Loucy (cell line): Measurements from ENCODE around the gene CEMIP2.

ENCODE experiments used
- H2AFZ ChIP-seq: fragments of 200-600 bp; sonication (generic); 2 replicates; pipeline ENCODE4 v1.6.0; 2016; ENCODE audit warnings: antibody characterized with exemption, mild to moderate bottlenecking, low read length, moderate library complexity
- H3F3A ChIP-seq: fragments of 200-600 bp; 2 replicates; pipeline ENCODE4 v1.6.0; 2016; ENCODE audit warnings: antibody characterized with exemption, low read depth, mild to moderate bottlenecking
- H3K27me3 ChIP-seq: fragments of 200-600 bp; sonication (generic); 2 replicates; pipeline ENCODE4 v1.6.1; 2014; ENCODE audit warnings: low read length, mild to moderate bottlenecking; ENCODE audit not compliant: insufficient read depth, poor library complexity, severe bottlenecking
- H3K36me3 ChIP-seq: fragments of 200-600 bp; sonication (generic); 2 replicates; pipeline ENCODE4 v1.6.1; 2016; ENCODE audit warnings: low read length; ENCODE audit not compliant: insufficient read depth
- H3K4me1 ChIP-seq: fragments of 200-600 bp; sonication (generic); 2 replicates; pipeline ENCODE4 v1.5.1; 2014; ENCODE audit warnings: low read length, mild to moderate bottlenecking; ENCODE audit not compliant: insufficient read depth, poor library complexity, severe bottlenecking
- H3K4me2 ChIP-seq: fragments of 200-600 bp; sonication (generic); 2 replicates; pipeline ENCODE4 v1.6.0; 2014; ENCODE audit warnings: antibody characterized with exemption, low read length, low read depth, mild to moderate bottlenecking; ENCODE audit not compliant: poor library complexity, severe bottlenecking
- H3K4me3 ChIP-seq: fragments of 200-600 bp; sonication (generic); 2 replicates; pipeline ENCODE4 v1.5.1; 2014; ENCODE audit warnings: low read length, mild to moderate bottlenecking, mixed read lengths; ENCODE audit not compliant: poor library complexity, severe bottlenecking
- H3K79me2 ChIP-seq: fragments of 200-600 bp; sonication (generic); 2 replicates; pipeline ENCODE4 v1.6.1; 2014; ENCODE audit warnings: low read length; ENCODE audit not compliant: insufficient read depth
- H3K9ac ChIP-seq: fragments of 200-600 bp; sonication (generic); 2 replicates; pipeline ENCODE4 v1.6.0; 2014; ENCODE audit warnings: mild to moderate bottlenecking, low read depth, low read length, moderate library complexity; ENCODE audit not compliant: poor library complexity, severe bottlenecking
- H3K9me2 ChIP-seq: fragments of 200-600 bp; sonication (generic); replicated peaks from 2 replicates; pipeline ENCODE4 v1.6.1; 2016; ENCODE audit warnings: low read depth, low read length, mixed read lengths
- H3K9me3 ChIP-seq: fragments of 200-600 bp; sonication (generic); 2 replicates; pipeline ENCODE4 v1.6.1; 2014; ENCODE audit warnings: mild to moderate bottlenecking, antibody characterized with exemption, low read length, low read depth; ENCODE audit not compliant: insufficient read depth
- H4K20me1 ChIP-seq: fragments of 200-600 bp; sonication (generic); 2 replicates; pipeline ENCODE4 v1.6.0; 2014; ENCODE audit warnings: antibody characterized with exemption, low read length, mild to moderate bottlenecking; ENCODE audit not compliant: insufficient read depth, poor library complexity, severe bottlenecking
- CTCF ChIP-seq: fragments of 200-600 bp; sonication (generic); conservative IDR thresholded peaks from 2 replicates; pipeline ENCODE4 v1.5.1; 2014; ENCODE audit warnings: mild to moderate bottlenecking, antibody characterized with exemption, low read length
- EZH2phosphoT487 ChIP-seq: fragments of 200-600 bp; IDR thresholded peaks from 2 replicates; pipeline ENCODE4 v1.6.1; 2018; ENCODE audit warnings: antibody characterized with exemption, mild to moderate bottlenecking, moderate library complexity, borderline replicate concordance

CEMIP2 gene

GRCh38 chr9:71670121-71670520 lies 98.2 kb downstream of the CEMIP2 start:
- H3K4me1 ChIP-seq, result no peaks in the 10 kb centered on the region
- H4K20me1 ChIP-seq, result no peaks in the 10 kb centered on the region
- H3K4me3 ChIP-seq, result no peak overlapping the region
- H3K36me3 ChIP-seq, result no peaks in the 10 kb centered on the region
- no peaks in the 10 kb centered on the region for H3K9me2 ChIP-seq
- no peaks in the 10 kb centered on the region for H3K9me3 ChIP-seq
- H3K9ac ChIP-seq, result no peak overlapping the region
- no peak overlapping the region for H2AFZ ChIP-seq
- H3F3A ChIP-seq, result no peaks in the 10 kb centered on the region
- no peaks in the 10 kb centered on the region for H3K79me2 ChIP-seq
- H3K4me2 ChIP-seq, result no peak overlapping the region
- no peaks in the 10 kb centered on the region for H3K27me3 ChIP-seq
- TF ChIP-seq CTCF (no peak), EZH2phosphoT487 (no peak)

- H3K9ac ChIP-seq, result no peak overlapping the region
- no peak for TF ChIP-seq EZH2phosphoT487
- TF ChIP-seq CTCF, result no peak
- H4K20me1 ChIP-seq, result no peaks in the 10 kb centered on the region
- H2AFZ ChIP-seq, result no peak overlapping the region
- no peak overlapping the region for H3K4me3 ChIP-seq
- no peaks in the 10 kb centered on the region for H3K36me3 ChIP-seq
- H3K9me2 ChIP-seq, result no peaks in the 10 kb centered on the region
- no peaks in the 10 kb centered on the region for H3F3A ChIP-seq
- no peaks in the 10 kb centered on the region for H3K79me2 ChIP-seq
- H3K4me2 ChIP-seq, result no peak overlapping the region
- H3K27me3 ChIP-seq, result no peaks in the 10 kb centered on the region
- H3K4me1 ChIP-seq, result no peaks in the 10 kb centered on the region
- no peaks in the 10 kb centered on the region for H3K9me3 ChIP-seq
Observed at GRCh38 chr9:71669284-71669995, 98.9 kb downstream of the CEMIP2 start.

GRCh38 chr9:71668717-71669116 lies 99.6 kb downstream of the CEMIP2 start:
- H4K20me1 ChIP-seq, result no peaks in the 10 kb centered on the region
- no peaks in the 10 kb centered on the region for H3K27me3 ChIP-seq
- H3K79me2 ChIP-seq, result no peaks in the 10 kb centered on the region
- H3K36me3 ChIP-seq, result no peaks in the 10 kb centered on the region
- H3F3A ChIP-seq, result no peaks in the 10 kb centered on the region
- H2AFZ ChIP-seq, result no peak overlapping the region
- H3K4me2 ChIP-seq, result no peak overlapping the region
- TF ChIP-seq EZH2phosphoT487 (no peak), CTCF (no peak)
- no peaks in the 10 kb centered on the region for H3K4me1 ChIP-seq
- no peaks in the 10 kb centered on the region for H3K9me2 ChIP-seq
- H3K9me3 ChIP-seq, result no peaks in the 10 kb centered on the region
- H3K9ac ChIP-seq, result no peak overlapping the region
- no peak overlapping the region for H3K4me3 ChIP-seq
